Panc1 (cell line): ENCODE measurements around the gene ZCCHC14. TPM values are rescaled to one million over a fixed set of nuclear protein-coding genes. Genes with fewer than 3 reads are reported as not detected.

Source experiments
- ATAC-seq: fragments of 200-7000 bp; cut with Tn5 transposase; 2 replicates; pipeline ENCODE4 v1.9.1; 2020; ENCODE audit warnings: mild to moderate bottlenecking, moderate library complexity
- BruUV-seq: library from RNA; stranded (reverse); fragments of 400-500 nt; replicated peaks from 2 replicates; lab custom pipeline; 2021; lab: Mats Ljungman, UMichigan
- CTCF ChIA-PET: fragments of 300-600 bp; sonication (Branson Sonifier 250); formaldehyde crosslinking; loops from one replicate; lab custom pipeline; 2022; ENCODE audit warnings: antibody characterized with exemption; lab: Charles Lee
- POLR2A ChIA-PET: fragments of 300-600 bp; sonication (Branson Sonifier 250); formaldehyde crosslinking; loops from one replicate; lab custom pipeline; 2022; ENCODE audit warnings: antibody characterized with exemption; lab: Charles Lee
- DNase-seq: peaks from one replicate; pipeline ENCODE4 v3.0.0-alpha.2; 2010; ENCODE audit warnings: low read depth, low spot score
- H3K27ac ChIP-seq: 2 replicates; pipeline ENCODE4 v1.5.1; 2011; ENCODE audit warnings: mild to moderate bottlenecking, low read length, inconsistent platforms
- H3K27me3 ChIP-seq: fragments of 200-500 bp; sonication (Bioruptor generic); 2 replicates; pipeline ENCODE4 v1.6.0; 2014; ENCODE audit warnings: low read length, inconsistent platforms; ENCODE audit not compliant: control insufficient read depth, insufficient read depth
- H3K36me3 ChIP-seq: fragments of 200-500 bp; sonication (Bioruptor generic); 2 replicates; pipeline ENCODE4 v1.5.1; 2014; ENCODE audit warnings: inconsistent platforms, mild to moderate bottlenecking, low read length, moderate library complexity; ENCODE audit not compliant: control insufficient read depth, insufficient read depth
- H3K4me1 ChIP-seq: 2 replicates; pipeline ENCODE4 v1.5.1; 2011; ENCODE audit warnings: inconsistent platforms, mild to moderate bottlenecking, low read length, moderate library complexity; ENCODE audit not compliant: control insufficient read depth, insufficient read depth
- H3K4me3 ChIP-seq, 2 experiments: 2 replicates each; pipeline ENCODE4 v1.5.1; 2011 to 2012; ENCODE audit warnings: low read depth in 2 of 2, low read length in 2 of 2, mild to moderate bottlenecking in 2 of 2, inconsistent platforms in 1 of 2, moderate library complexity in 1 of 2
- H3K9me3 ChIP-seq: fragments of 200-500 bp; sonication (Bioruptor generic); 2 replicates; pipeline ENCODE4 v1.5.1; 2014; ENCODE audit warnings: low read depth, mild to moderate bottlenecking, inconsistent platforms, low read length, moderate library complexity; ENCODE audit not compliant: control insufficient read depth, insufficient read depth
- CTCF ChIP-seq: fragments of 450-650 bp; IDR thresholded peaks from 2 replicates; pipeline ENCODE4 v1.5.1; 2017; ENCODE audit warnings: mild to moderate bottlenecking
- POLR2AphosphoS5 ChIP-seq: IDR thresholded peaks from 2 replicates; pipeline ENCODE4 v1.6.1; 2012; ENCODE audit warnings: mild to moderate bottlenecking, low read depth, low read length, moderate library complexity
- REST ChIP-seq, 2 experiments: IDR thresholded peaks; 2 replicates each; pipeline ENCODE4 v1.6.1; 2011 to 2012; ENCODE audit warnings: low read depth in 2 of 2, control low read depth in 1 of 2, low read length in 1 of 2, mild to moderate bottlenecking in 1 of 2, moderate library complexity in 1 of 2; ENCODE audit not compliant: insufficient read depth in 1 of 2
- SIN3A ChIP-seq: IDR thresholded peaks from 2 replicates; pipeline ENCODE4 v1.6.1; 2012; ENCODE audit warnings: low read depth, mild to moderate bottlenecking, low read length, moderate library complexity, borderline replicate concordance; ENCODE audit not compliant: insufficient read depth
- TCF7L2 ChIP-seq: IDR thresholded peaks from 2 replicates; pipeline ENCODE4 v1.6.1; 2011; ENCODE audit warnings: mild to moderate bottlenecking, low read depth, low read length, inconsistent platforms
- in situ Hi-C: cut with HindIII; loops from 2 replicates; pipeline ENCODE4 v1.10.0; 2016; ENCODE audit warnings: low sequenced_read_pairs, low pct_unique_long_range_greater_than_20kb
- intact Hi-C: fragments of 100-400 bp; cut with micrococcal nuclease; formaldehyde crosslinking; loops from one replicate; pipeline ENCODE4 v1.10.0; 2022; ENCODE audit not compliant: unreplicated experiment
- total RNA-seq: library from RNA; stranded (reverse); gene quantifications from one replicate; pipeline ENCODE4 v1.2.1, GENCODE V29; 2021; ENCODE audit not compliant: unreplicated experiment

ZCCHC14 gene
- total RNA-seq, 1 experiment from 2014 or later, result 35.0 TPM

DNA sequence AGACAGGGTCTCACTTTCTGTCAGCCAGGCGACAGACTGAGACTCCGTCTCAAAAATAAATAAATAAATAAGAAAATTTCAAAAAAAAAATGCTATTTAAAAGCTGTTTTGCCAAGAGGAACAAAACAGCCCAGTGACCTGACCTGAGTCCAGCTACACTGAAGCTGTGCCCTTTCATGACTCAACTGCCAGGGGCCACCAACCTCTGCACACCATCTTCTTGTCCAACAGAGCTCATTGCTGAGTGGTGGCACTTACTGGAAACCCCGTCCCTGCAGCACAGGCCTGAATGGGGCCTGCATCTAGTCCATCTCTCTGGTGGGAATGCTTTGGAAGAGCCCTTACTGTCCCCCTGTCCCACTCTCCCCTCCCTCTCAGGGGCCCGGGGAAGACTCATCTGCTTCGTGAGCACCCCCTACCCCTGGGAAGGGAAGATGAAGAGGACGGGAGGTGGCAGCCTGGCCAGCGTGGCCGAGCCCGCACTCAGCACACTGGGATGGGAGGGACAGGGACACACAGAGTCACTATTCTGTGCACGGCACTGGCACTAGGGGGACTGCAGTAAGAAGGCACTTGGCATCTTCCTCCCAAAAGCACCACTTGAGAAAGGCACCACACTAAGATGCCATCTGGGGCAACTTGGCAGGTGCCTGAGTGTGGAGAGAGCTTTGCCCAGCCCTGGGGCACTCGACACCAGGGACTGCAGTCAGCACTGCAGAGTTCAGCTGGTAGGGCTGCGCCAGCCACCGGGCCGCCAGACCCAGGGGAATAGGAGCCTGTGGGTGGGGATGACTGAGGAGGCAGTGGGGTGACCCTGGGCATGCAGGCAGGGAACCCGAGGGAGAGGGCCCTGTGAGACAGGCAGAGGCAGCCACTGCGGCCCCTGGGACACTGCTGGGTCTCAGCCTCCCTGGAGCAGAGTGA is 122.8 kb downstream of the ZCCHC14 start:
- Histone ChIP-seq H3K9me3 (no peaks in the 10 kb centered on the region), H3K4me1 (no peaks in the 10 kb centered on the region), H3K27ac (no peak overlapping the region), H3K27me3 (no peaks in the 10 kb centered on the region), H3K4me3 (no peak overlapping the region), H3K36me3 (no peaks in the 10 kb centered on the region)
- ATAC-seq (no peak), DNase-seq (no peak)
- no TSS peak for BruUV-seq
- intact Hi-C loops, result no loop called here
- ChIA-PET CTCF (no interaction called here), POLR2A (no interaction called here)
- in situ Hi-C loops, result no loop called here
- TF ChIP-seq REST (IDR thresholded peaks at IDR 0.05; ENCODE audit: insufficient read depth in 1 of 2, low read depth in 2 of 2, low read length in 1 of 2), result no peak
- TF ChIP-seq TCF7L2, result no peak
- TF ChIP-seq SIN3A, result no peak
- no peak for TF ChIP-seq CTCF
- TF ChIP-seq POLR2AphosphoS5, result no peak

- no peaks in the 10 kb centered on the region for H3K9me3 ChIP-seq
- ATAC-seq, result no peak
- no peak for TF ChIP-seq TCF7L2
- no peak for TF ChIP-seq SIN3A
- no peak for TF ChIP-seq POLR2AphosphoS5
- TF ChIP-seq CTCF, result no peak
- TF ChIP-seq REST (IDR thresholded peaks at IDR 0.05; ENCODE audit: insufficient read depth in 1 of 2, low read depth in 2 of 2, low read length in 1 of 2), result no peak
- CTCF ChIA-PET, result no interaction called here
- no peaks in the 10 kb centered on the region for H3K36me3 ChIP-seq
- BruUV-seq, result no TSS peak
- POLR2A ChIA-PET, result no interaction called here
- H3K4me3 ChIP-seq, result no peak overlapping the region
- H3K4me1 ChIP-seq, result no peaks in the 10 kb centered on the region
- no peaks in the 10 kb centered on the region for H3K27me3 ChIP-seq
- no peak overlapping the region for H3K27ac ChIP-seq
- DNase-seq, result no peak
- in situ Hi-C loops, result no loop called here
- intact Hi-C loops, result no loop called here
Measured at GRCh38 chr16:87369117-87369765, 123.6 kb downstream of the ZCCHC14 start.
